Endometrium (tissue), 2 donors: ENCODE measurements around the gene SEPHS1.
"Not testable (repeated sequence)": the region's sequence is repeated elsewhere in the genome, so short reads cannot be mapped to it uniquely, and the experiment has no call there.

Source experiments
- FAIRE-seq: peaks from 2 replicates; lab custom pipeline; 2012; peaks lifted over from hg19 to GRCh38; lab: Jason Lieb, UNC
- donor health status: control.
- donor health status: control.

Gene SEPHS1

GRCh38 chr10:13282348-13282747, 65.7 kb downstream of the SEPHS1 start:
- FAIRE-seq: not testable (repeated sequence)

GRCh38 chr10:13276749-13277365, 71.2 kb downstream of the SEPHS1 start:
- FAIRE-seq: no peak

- not testable (repeated sequence) for FAIRE-seq
These were observed 71.9 kb downstream of the SEPHS1 start for GRCh38 chr10:13276146-13276545.

- no peak for FAIRE-seq
These were observed 75.9 kb downstream of the SEPHS1 start for GRCh38 chr10:13272164-13272571.

GRCh38 chr10:13271552-13272163, 76.4 kb downstream of the SEPHS1 start:
- no peak for FAIRE-seq

GRCh38 chr10:13270877-13271551, 77.1 kb downstream of the SEPHS1 start:
- FAIRE-seq: no peak

GRCh38 chr10:13268841-13269240, 79.3 kb downstream of the SEPHS1 start:
- no peak for FAIRE-seq

- FAIRE-seq: no peak
These were observed 79.8 kb downstream of the SEPHS1 start for GRCh38 chr10:13268310-13268709.
